Measurements from ENCODE around the gene SLC15A3. TPM values are rescaled to one million over a fixed set of nuclear protein-coding genes. Genes with fewer than 3 reads are reported as not detected.

SLC15A3 gene
- 0.21 TPM in 1 of 2 replicates, not detected in the other for polyA plus RNA-seq (2014; cell fraction: cytosol; rRNA removed)
- not detected in 2 replicates for polyA plus RNA-seq (2014; cell fraction: nucleus; rRNA removed)

DNA sequence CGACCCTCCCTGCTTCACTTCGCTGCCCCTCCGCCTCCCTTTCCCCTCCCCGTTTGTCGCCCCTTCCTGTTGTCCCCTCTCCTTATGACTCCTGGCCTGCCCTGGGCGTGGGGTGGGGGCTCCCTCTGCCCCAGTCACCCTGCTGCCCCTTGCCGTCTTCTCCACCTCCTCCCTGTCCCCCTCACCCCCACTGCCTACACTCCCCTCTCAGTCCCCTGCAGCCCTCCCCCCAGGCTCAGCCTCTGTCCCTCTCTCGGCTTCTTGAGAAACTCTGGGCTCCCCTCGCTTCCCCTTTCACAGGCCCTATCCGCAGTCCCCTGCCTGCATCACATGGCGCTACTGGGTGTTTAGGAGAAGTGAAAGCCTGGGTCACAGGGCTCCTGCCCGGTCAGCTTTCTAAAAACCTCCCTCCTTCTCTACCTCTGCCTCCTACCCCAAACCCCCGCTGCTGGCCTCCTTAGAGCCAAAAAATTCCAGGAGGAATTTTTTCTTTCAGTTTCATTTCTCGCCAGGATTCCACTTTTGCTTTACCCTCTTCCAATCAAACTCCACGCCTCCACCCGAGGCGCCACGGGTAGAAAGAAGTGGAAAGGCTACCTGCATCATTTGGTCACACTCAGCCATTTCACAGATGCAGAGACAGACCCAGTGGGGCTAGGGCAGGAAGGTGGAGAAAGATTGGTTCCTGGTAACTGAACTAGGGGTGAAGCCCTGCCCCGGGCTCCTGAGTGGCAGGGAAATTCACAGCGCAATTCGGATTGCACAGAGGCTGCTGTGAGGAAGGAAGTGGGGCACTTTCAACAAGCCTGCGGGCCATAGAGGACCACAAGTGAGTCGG lies at the start of gene SLC15A3:
TSS of gene SLC15A3 (minus strand) at position 273 of the 838 bp plus-strand sequence. CDS start 625 bp downstream, outside the sequence.
- no peak for DNase-seq (ENCODE audit: low spot score)

GRCh38 chr11:61000426-61000825 lies 48.5 kb upstream of the SLC15A3 start:
- DNase-seq (ENCODE audit: low spot score): no peak

DNA sequence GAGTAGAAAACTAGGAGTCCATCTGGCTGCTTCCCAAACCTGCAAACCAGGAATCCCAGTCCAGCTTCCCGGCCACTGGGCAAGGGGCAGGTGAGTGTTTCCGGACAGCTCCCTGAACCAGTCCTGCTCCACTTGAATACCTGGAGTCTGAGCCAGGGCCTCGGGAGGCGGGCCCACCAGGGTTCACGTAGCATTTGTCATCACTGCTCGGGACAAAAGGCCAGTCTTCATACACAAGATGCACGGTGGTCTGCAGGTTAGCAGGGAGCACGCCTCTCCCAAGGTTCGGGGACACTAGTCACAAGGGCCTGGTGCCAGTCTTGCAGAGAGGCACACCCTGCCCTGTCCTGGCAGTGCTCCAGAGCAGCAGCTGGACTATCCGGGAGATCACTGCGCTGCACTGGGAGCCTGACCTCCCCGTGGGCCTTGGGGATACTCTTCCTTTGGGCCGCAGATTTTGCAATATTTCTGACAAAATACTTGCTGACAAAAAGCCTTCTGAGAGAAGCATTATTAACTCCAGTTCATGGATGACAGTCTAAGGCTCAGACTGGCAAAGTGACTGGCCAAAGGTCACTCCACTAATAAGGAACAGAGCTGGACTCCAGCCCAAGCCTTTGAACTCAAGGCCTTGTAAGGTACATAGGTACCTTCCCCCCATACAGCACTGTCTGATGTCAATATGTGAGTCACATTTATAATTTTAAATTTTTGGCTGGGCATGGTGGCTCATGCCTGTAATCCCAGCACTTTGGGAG lies 44.6 kb upstream of the SLC15A3 start:
- no peak for DNase-seq (ENCODE audit: low spot score)

- DNase-seq (ENCODE audit: low spot score): no peak
Measured at GRCh38 chr11:60995798-60996197, 43.8 kb upstream of the SLC15A3 start.

DNA sequence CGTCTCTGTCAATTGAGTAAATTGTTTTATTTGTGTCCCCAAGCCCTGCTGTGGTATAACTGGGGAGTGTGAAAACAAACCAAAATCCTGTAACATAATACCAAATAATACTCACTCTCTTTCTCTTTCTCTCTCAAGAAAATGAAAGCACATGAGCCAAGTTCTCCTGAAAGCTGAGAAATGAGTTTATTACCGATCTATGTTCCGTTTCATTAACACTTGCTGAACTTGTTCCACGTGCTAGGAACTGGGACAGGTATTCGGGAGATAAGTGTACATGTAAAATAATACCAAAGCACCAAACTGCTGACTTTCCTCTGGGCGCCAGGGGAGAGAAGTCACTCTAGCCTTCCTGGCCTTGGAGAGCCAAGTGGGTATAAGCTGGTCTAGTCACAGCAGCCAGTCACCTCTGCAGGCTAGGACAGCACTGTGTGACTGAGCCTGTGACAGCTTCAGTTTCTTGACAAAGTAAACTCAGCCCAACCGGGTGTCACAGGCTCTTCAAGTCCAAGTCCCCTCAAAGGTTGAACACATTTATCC lies 42.6 kb upstream of the SLC15A3 start:
- DNase-seq (ENCODE audit: low spot score): no peak

- no peak for DNase-seq (ENCODE audit: low spot score)
Measured at GRCh38 chr11:60993615-60994014, 41.6 kb upstream of the SLC15A3 start.

DNA sequence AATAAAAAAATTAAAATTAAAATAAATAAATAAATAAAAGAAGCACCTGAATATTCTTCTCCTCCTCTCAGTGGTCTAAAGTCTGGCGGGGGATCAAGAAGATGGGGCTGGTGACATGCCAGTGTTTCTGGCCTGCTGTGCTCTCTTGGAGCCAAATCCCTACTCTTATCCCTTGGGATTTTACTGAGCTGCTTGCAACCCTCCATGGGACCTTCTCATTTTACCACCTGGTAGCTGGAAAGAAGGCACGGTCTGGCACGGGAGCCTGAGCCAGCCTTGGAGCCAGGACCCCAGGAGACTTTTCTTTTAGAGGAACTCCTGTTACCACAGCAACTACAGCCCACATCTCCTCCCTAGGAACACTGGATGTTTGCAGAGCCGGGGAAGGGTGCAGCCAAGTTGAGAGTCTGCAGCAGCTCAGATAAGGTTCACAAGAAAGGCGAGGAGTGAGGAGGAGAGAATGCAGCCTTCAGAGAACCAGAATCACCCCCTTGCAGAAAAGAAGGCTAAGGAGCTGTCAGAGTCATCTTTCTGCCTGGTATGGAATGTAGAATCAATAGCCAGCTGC lies 41.0 kb upstream of the SLC15A3 start:
- no peak for DNase-seq (ENCODE audit: low spot score)

DNA sequence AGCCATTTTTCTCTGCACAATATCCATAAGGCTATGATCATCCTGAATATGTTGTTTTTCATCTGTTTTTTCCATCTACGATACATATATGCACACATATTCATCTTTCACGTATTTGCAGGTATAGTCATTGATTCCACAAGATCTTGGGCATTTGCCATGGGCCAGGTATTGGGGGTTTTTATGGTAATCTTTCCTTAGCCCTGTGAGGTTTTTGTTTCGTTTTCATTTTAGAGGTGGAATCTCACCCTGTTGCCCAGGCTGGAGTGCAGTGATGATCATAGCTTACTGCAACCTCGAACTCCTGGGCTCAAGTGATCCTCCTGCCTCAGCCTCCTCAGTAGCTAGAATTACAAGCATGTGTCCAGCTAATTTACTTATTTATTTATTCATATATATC lies 39.5 kb upstream of the SLC15A3 start:
- no peak for DNase-seq (ENCODE audit: low spot score)

DNA sequence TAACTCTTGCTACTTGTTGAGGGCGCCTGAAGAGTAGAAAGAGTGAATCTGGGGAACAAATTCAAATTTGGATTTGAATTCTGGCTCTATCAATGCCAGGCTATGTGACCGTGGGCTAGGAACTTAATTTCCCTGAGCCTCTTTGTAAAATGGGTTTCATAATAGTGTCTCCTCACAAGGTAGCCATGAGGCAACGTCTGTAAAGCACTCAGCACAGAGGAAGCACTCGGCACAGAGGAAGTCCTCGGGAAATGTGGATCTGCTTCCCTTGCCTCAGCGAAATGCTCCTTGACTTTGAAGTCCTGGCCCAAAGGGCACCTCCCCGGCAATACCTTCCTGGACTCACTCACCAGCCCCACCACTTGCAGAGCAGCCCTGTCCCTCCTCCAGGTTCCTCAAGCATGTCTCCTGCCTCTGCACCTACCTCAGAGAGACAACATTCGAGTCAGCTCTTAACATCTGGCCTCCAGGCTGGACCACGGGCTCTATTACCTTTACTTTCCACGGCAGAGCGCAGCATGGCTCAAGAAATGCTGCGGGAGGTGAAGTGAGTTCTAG lies 37.2 kb upstream of the SLC15A3 start:
- no peak for DNase-seq (ENCODE audit: low spot score)

- DNase-seq (ENCODE audit: low spot score): no peak
Measured at GRCh38 chr11:60988658-60989057, 36.7 kb upstream of the SLC15A3 start.

GRCh38 chr11:60987577-60988277 lies 35.8 kb upstream of the SLC15A3 start:
- no peak for DNase-seq (ENCODE audit: low spot score)

GRCh38 chr11:60985991-60986915 lies 34.3 kb upstream of the SLC15A3 start:
- DNase-seq (ENCODE audit: low spot score): no peak

- no peak for DNase-seq (ENCODE audit: low spot score)
Measured at GRCh38 chr11:60985501-60985900, 33.5 kb upstream of the SLC15A3 start.

DNA sequence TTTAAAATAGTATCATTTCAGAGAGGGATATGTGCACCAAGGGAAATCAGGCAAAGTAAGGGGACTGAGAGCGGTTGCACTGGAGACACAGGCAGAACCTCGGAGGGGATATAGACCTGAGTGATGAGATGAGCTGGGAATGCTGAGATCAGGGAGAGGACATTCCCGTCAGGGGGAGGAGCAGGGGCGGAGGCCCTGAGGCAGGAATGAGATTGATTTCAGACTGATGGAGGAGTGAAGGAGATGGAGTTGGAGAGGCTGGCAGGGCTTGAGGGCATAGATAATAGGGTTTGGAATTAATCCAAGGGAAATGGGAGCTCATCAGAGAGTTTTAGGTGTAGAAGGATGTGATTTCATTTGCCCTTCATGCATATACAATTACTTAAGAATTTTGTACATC lies 32.7 kb upstream of the SLC15A3 start:
- no peak for DNase-seq (ENCODE audit: low spot score)

DNA sequence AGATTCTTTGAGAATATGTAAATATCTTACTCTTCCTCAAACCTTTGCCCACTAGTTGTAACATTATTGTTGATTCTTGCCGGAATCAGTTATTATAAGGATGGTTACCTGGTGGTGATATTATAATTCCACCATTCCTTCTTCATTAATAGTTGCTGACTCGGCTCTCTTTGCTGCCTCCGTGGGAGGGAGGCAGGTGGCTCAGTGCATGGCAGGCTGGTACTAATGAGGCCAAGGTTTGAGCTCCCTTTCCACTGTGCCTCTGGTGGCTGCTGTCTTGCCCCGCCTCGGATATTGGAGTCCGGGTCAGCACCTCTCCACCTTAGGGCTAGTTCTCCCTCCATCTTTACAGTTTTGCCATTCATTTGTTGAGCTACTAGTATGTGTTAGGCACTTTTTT lies 32.2 kb upstream of the SLC15A3 start:
- no peak for DNase-seq (ENCODE audit: low spot score)

- DNase-seq (ENCODE audit: low spot score): no peak
Measured at GRCh38 chr11:60982184-60982583, 30.2 kb upstream of the SLC15A3 start.

- DNase-seq (ENCODE audit: low spot score): no peak
Measured at GRCh38 chr11:60981515-60981914, 29.5 kb upstream of the SLC15A3 start.

GRCh38 chr11:60978546-60979380 lies 26.8 kb upstream of the SLC15A3 start:
- no peak for DNase-seq (ENCODE audit: low spot score)

GRCh38 chr11:60977836-60978235 lies 25.9 kb upstream of the SLC15A3 start:
- DNase-seq (ENCODE audit: low spot score): no peak
